Measurements from ENCODE around the gene RCC1. TPM values are rescaled to one million over a fixed set of nuclear protein-coding genes. Genes with fewer than 3 reads are reported as not detected.

Gene RCC1, protein sequence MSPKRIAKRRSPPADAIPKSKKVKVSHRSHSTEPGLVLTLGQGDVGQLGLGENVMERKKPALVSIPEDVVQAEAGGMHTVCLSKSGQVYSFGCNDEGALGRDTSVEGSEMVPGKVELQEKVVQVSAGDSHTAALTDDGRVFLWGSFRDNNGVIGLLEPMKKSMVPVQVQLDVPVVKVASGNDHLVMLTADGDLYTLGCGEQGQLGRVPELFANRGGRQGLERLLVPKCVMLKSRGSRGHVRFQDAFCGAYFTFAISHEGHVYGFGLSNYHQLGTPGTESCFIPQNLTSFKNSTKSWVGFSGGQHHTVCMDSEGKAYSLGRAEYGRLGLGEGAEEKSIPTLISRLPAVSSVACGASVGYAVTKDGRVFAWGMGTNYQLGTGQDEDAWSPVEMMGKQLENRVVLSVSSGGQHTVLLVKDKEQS
- total RNA-seq: 18.8 to 20.5 TPM (median 20.5 TPM) in 3 replicates
- long read RNA-seq, partial matches to known transcripts: 0 of 11 reads
- long read RNA-seq, other reads (novel, unspliced or antisense): 5 of 11 reads

DNA sequence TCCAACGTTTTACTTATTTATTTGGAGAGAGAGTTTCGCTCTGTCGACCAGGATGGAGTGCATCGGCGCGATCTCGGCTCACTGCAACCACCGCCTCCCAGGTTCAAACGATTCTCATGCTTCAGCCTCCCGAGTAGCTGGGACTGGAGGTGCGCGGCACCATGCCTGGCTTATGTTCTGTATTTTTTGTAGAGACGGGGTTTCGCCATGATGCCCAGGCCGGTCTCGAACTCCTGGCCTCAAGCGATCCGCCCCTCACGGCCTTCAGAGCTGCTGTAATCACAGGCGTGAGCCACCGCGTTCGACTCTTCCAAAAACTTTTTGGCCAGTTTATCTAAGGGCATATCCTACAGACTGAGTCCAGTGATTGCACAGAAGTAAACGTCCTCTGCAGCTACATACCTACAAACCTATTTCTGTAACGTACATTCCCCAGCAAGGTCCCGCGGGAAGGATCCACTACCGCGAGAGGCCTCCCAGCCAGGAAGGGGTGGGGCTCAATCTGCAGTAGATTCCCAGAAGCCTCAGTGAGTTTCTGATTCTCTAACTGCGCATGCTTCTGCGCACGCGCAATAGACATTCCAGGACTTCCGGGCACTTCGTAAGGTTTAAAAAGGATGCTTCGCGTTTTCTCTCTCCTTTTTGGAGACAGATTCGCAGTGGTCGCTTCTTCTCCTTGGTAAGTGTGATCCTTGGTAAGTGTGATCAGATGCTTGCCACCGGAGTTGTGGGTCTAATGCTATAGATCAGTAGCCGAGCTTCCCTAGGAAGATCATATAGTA, at the start of gene RCC1:
Gene RCC1, plus strand, starts transcription at position 638 of the 782 bp plus-strand sequence. CDS start 23,824 bp downstream, outside the sequence.
- no peaks in the 10 kb centered on the region for H3K27me3 Mint-ChIP-seq (ENCODE audit: low read depth)

DNA sequence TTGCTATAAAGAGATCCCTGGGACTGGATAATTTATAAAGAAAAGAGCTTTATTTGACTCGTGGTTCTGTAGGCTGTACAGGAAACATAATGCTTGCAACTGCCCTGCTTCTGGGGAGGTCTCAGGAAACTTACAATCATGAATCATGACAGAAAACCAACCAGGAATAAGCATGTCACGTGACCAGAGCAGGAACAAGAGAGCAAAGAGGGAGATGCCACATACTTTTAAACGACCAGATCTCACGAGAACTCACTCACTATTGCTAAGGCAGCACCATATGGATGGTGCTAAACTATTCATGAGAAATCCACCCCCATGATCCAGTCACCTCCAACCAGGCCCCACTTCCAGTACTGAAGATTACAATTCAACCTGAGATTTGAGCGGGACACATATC, 49.8 kb upstream of the RCC1 start:
- Mint-ChIP-seq H3K27me3 (ENCODE audit: low read depth) (no peaks in the 10 kb centered on the region), H3K36me3 (ENCODE audit: low read depth) (peaks cover 10% of the 10 kb centered on the region), H3K27ac (ENCODE audit: unreplicated experiment) (peak overlapping the region; percentile 78), H3K4me3 (ENCODE audit: unreplicated experiment) (no peak overlapping the region), H3K9me3 (ENCODE audit: low read depth) (no peaks in the 10 kb centered on the region), H3K4me1 (ENCODE audit: low read depth) (peaks cover 31% of the 10 kb centered on the region)
- TF ChIP-seq, protein P1, sequence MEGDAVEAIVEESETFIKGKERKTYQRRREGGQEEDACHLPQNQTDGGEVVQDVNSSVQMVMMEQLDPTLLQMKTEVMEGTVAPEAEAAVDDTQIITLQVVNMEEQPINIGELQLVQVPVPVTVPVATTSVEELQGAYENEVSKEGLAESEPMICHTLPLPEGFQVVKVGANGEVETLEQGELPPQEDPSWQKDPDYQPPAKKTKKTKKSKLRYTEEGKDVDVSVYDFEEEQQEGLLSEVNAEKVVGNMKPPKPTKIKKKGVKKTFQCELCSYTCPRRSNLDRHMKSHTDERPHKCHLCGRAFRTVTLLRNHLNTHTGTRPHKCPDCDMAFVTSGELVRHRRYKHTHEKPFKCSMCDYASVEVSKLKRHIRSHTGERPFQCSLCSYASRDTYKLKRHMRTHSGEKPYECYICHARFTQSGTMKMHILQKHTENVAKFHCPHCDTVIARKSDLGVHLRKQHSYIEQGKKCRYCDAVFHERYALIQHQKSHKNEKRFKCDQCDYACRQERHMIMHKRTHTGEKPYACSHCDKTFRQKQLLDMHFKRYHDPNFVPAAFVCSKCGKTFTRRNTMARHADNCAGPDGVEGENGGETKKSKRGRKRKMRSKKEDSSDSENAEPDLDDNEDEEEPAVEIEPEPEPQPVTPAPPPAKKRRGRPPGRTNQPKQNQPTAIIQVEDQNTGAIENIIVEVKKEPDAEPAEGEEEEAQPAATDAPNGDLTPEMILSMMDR (IDR thresholded peaks at IDR 0.05): no peak
- DNase-seq (ENCODE audit: low spot score): no peak

More for the DNA sequence above, at the start of gene RCC1:
- Mint-ChIP-seq H3K9me3 (ENCODE audit: low read depth) (no peaks in the 10 kb centered on the region), H3K36me3 (ENCODE audit: low read depth) (peaks cover 39% of the 10 kb centered on the region), H3K4me3 (ENCODE audit: unreplicated experiment) (peak within 1 kb of the TSS; percentile 98), H3K27ac (ENCODE audit: unreplicated experiment) (peak within 1 kb of the TSS; percentile 97), H3K4me1 (ENCODE audit: low read depth) (peaks cover 37% of the 10 kb centered on the region)
- DNase-seq (ENCODE audit: low spot score): peak; percentile 97
- TF ChIP-seq, protein P1 (IDR thresholded peaks at IDR 0.05): no peak

DNA sequence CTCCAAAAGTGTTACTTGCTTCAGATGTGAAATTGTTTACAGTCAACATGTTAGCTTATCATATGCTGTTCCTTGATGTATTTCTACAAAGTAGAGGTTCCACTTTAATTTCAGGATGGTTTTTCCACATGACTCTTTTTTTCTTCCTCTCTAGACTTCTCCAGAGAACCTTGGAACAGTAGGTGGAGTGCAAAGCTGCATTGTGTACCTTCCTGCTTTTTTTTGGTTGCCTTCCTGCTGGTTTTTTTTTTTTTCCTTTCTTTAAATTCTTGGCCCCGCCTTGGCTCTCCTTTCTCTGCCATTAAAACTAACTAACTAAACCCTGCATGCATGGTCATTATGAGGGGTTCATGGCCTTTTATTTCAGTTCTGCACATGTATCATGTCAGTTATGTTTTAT, 48.2 kb upstream of the RCC1 start:
- Mint-ChIP-seq H3K36me3 (ENCODE audit: low read depth) (peaks cover 10% of the 10 kb centered on the region), H3K4me3 (ENCODE audit: unreplicated experiment) (no peak overlapping the region), H3K27ac (ENCODE audit: unreplicated experiment) (no peak overlapping the region), H3K4me1 (ENCODE audit: low read depth) (peaks cover 31% of the 10 kb centered on the region), H3K27me3 (ENCODE audit: low read depth) (no peaks in the 10 kb centered on the region), H3K9me3 (ENCODE audit: low read depth) (no peaks in the 10 kb centered on the region)
- no peak for DNase-seq (ENCODE audit: low spot score)
- TF ChIP-seq, protein P1 (IDR thresholded peaks at IDR 0.05): no peak

DNA sequence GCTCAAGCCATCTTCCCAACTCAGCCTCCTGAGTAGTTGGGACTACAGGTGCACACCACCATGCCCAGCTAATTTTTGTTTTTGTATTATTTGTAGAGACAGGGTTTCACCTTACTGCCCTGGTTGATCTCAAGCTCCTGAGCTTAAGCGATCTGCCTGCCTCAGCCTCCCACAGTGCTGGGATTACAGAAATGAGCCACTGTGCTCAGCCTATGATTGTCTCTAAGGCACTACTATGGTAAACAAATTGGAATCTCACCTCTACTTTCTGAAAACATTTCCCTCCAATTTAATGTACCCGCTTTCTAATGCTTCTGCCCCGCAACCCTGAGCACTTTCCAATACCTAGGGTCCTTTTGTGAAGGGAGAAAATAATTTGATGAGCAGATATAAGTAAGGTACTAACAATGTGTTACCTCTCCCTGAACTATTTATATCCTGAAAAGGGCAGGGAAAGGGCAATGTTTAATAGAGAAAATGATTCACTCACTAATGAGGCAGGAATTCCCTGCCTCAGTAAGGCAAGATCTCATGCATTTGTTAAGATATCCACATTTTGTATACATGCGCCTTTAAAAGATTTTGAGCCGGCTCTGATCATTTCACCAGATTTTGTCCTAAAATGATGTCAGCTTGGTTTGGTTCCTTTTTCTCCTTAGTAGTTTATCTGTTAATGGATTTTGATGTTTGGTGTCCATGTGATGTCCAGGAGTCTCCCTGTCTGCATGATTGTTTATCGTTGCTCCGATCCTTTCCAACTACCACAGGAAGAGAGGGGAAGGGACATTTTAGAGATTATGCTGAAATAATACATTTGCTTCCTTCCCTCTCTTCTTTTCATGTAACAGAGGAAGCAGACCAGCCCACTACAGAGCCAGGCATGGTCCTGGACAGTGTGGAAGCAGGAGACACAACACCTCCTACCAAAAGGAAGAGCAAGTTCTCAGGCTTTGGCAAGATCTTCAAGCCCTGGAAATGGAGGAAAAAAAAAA, 47.3 kb upstream of the RCC1 start:
- DNase-seq (ENCODE audit: low spot score): no peak
- Mint-ChIP-seq H3K4me1 (ENCODE audit: low read depth) (peaks cover 28% of the 10 kb centered on the region), H3K4me3 (ENCODE audit: unreplicated experiment) (no peak overlapping the region), H3K9me3 (ENCODE audit: low read depth) (no peaks in the 10 kb centered on the region), H3K27me3 (ENCODE audit: low read depth) (no peaks in the 10 kb centered on the region), H3K27ac (ENCODE audit: unreplicated experiment) (no peak overlapping the region), H3K36me3 (ENCODE audit: low read depth) (peaks cover 5% of the 10 kb centered on the region)
- TF ChIP-seq, protein P1 (IDR thresholded peaks at IDR 0.05): no peak
